ENCODE data around the gene GJB1.

DNA sequence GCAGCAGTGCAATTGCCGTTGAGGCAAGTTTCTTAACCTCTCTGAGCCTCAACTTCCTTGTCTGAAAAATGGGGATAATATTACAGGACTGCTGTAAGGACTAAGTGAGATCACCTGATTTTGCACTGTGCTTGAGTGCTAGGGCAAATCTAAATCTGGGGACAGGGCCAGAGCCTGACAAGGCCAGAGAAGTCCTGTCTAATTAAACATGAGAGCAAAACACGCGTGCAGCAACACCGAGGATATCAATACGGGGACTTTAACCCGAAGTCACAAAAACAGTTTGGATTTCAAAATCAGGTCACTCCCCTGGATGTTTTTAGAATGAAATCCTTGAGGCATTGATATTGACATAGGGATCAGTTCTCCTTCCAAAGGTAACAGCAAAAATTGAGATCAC lies 5.7 kb upstream of the GJB1 start:
- TF ChIP-seq, protein P1, sequence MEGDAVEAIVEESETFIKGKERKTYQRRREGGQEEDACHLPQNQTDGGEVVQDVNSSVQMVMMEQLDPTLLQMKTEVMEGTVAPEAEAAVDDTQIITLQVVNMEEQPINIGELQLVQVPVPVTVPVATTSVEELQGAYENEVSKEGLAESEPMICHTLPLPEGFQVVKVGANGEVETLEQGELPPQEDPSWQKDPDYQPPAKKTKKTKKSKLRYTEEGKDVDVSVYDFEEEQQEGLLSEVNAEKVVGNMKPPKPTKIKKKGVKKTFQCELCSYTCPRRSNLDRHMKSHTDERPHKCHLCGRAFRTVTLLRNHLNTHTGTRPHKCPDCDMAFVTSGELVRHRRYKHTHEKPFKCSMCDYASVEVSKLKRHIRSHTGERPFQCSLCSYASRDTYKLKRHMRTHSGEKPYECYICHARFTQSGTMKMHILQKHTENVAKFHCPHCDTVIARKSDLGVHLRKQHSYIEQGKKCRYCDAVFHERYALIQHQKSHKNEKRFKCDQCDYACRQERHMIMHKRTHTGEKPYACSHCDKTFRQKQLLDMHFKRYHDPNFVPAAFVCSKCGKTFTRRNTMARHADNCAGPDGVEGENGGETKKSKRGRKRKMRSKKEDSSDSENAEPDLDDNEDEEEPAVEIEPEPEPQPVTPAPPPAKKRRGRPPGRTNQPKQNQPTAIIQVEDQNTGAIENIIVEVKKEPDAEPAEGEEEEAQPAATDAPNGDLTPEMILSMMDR (optimal IDR thresholded peaks at IDR 0.05 in 1 of 3, IDR thresholded peaks at IDR 0.05 in 1 of 3, conservative IDR thresholded peaks at IDR 0.05 in 1 of 3; ENCODE audit: extremely low read depth in 1 of 3, insufficient read depth in 2 of 3, low read length in 3 of 3): no peak
- no peak for TF ChIP-seq EZH2 (IDR thresholded peaks at IDR 0.05; ENCODE audit: low read length)
